HUES64 (cell line): ENCODE data around the gene GRAMD2A.

Experiments
- H3K27ac ChIP-seq: 2 replicates; pipeline ENCODE4 v1.7.0; 2013; ENCODE audit warnings: low read depth, low read length, inconsistent platforms
- H3K27me3 ChIP-seq: 2 replicates; pipeline ENCODE4 v1.6.1; 2013; ENCODE audit warnings: mild to moderate bottlenecking, low read length; ENCODE audit not compliant: insufficient read depth
- H3K36me3 ChIP-seq: 2 replicates; pipeline ENCODE4 v1.6.1; 2013; ENCODE audit warnings: mild to moderate bottlenecking, low read length; ENCODE audit not compliant: insufficient read depth
- H3K4me1 ChIP-seq: 2 replicates; pipeline ENCODE4 v1.6.1; 2013; ENCODE audit warnings: mild to moderate bottlenecking, low read length, moderate library complexity; ENCODE audit not compliant: insufficient read depth
- H3K4me3 ChIP-seq: 2 replicates; pipeline ENCODE4 v1.5.1; 2013; ENCODE audit warnings: mild to moderate bottlenecking, low read length, moderate library complexity
- H3K9ac ChIP-seq: 2 replicates; pipeline ENCODE4 v1.6.1; 2013; ENCODE audit warnings: mild to moderate bottlenecking, low read depth, low read length
- H3K9me3 ChIP-seq: 2 replicates; pipeline ENCODE4 v1.6.1; 2013; ENCODE audit warnings: low read depth, low read length; ENCODE audit not compliant: insufficient read depth
- WGBS: fragments of 150-250, 120-280 bp; methylation state at CpG from one replicate; pipeline ENCODE4 v1.1.7; 2013; ENCODE audit warnings: missing lambda C conversion rate; 5-methylcytosine and 5-hydroxymethylcytosine counted together

Gene GRAMD2A

GRCh38 chr15:72146221-72146620 is 51.4 kb downstream of the GRAMD2A start:
- 89% methylated on average over 3 of the region's 3 CpGs for WGBS
- H3K9me3 ChIP-seq, result no peaks in the 10 kb centered on the region
- H3K9ac ChIP-seq, result no peak overlapping the region
- H3K36me3 ChIP-seq, result no peaks in the 10 kb centered on the region
- peaks cover 4% of the 10 kb centered on the region; the same call in 1 of the 2 replicates for H3K4me1 ChIP-seq
- no peaks in the 10 kb centered on the region for H3K27me3 ChIP-seq
- no peak overlapping the region for H3K4me3 ChIP-seq
- H3K27ac ChIP-seq, result no peak overlapping the region

DNA sequence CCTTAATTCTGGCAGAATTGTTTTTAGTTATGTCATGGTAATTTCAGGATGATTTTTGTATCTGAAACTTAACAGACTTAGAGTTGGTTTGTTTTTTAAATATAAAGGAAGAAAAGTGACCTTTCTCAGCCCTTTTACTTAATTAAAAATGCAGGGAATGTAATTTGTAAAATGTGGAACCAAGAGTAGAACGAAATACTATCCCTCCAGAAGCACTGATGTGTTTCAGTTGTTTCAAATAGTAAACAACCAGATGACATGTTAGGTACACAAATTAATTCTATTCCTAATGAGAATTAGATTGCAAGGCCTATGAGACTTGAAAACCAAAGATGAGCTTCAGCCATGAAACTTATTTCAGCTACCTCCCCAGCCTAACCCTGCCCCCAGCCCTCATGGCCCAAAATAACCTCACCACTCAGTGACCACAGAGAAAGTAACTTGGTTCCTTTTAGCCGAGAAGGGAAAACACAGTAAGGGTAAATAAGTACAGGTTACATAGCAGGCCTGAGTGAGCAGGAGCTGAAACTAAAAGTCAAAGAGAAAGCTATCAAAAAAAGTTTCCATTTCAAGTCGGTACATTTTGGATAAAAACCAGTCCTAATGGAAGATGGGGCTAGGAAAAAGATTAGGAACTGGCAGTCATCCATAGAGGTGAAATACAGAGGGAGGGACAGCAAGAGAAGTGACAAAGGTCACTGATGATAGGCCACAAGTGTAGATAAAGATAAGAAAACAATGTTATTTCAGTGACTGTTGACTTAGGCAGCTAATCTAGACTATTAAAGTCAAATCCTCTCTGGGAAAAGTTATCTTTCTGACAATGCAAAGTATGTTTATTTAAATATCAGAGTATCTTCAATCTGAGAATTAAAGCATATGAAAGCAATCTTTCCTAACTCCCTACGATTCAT is 56.2 kb downstream of the GRAMD2A start:
- H3K4me3 ChIP-seq, result no peak overlapping the region
- 98% methylated on average over 3 of the region's 4 CpGs for WGBS
- H3K4me1 ChIP-seq, result peaks cover 4% of the 10 kb centered on the region; the same call in 1 of the 2 replicates
- no peaks in the 10 kb centered on the region for H3K27me3 ChIP-seq
- H3K27ac ChIP-seq, result peak overlapping the region; percentile 25; the same call in 1 of the 2 replicates
- no peaks in the 10 kb centered on the region for H3K36me3 ChIP-seq
- H3K9me3 ChIP-seq, result no peaks in the 10 kb centered on the region
- no peak overlapping the region for H3K9ac ChIP-seq

GRCh38 chr15:72140088-72140487 is 57.5 kb downstream of the GRAMD2A start:
- no peaks in the 10 kb centered on the region for H3K9me3 ChIP-seq
- H3K9ac ChIP-seq, result no peak overlapping the region
- no peak overlapping the region for H3K27ac ChIP-seq
- 100% methylated on average over 1 of the region's 3 CpGs for WGBS
- H3K36me3 ChIP-seq, result no peaks in the 10 kb centered on the region
- peaks cover 4% of the 10 kb centered on the region; the same call in 1 of the 2 replicates for H3K4me1 ChIP-seq
- H3K4me3 ChIP-seq, result no peak overlapping the region
- H3K27me3 ChIP-seq, result no peaks in the 10 kb centered on the region

DNA sequence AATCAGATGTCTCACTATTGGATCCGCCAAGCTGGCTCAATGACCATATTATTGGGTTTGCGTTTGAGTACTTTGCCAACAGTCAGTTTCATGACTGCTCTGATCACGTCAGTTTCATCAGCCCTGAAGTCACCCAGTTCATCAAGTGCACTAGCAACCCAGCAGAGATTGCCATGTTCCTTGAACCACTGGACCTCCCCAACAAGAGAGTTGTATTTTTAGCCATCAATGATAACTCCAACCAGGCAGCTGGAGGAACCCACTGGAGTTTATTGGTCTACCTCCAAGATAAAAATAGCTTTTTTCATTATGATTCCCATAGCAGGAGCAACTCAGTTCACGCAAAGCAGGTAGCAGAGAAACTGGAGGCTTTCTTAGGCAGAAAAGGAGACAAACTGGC is 57.9 kb downstream of the GRAMD2A start:
- no peak overlapping the region for H3K27ac ChIP-seq
- no peaks in the 10 kb centered on the region for H3K27me3 ChIP-seq
- H3K9me3 ChIP-seq, result no peaks in the 10 kb centered on the region
- peaks cover 4% of the 10 kb centered on the region; the same call in 1 of the 2 replicates for H3K4me1 ChIP-seq
- 95% methylated on average over 4 of the region's 4 CpGs for WGBS
- H3K4me3 ChIP-seq, result no peak overlapping the region
- no peak overlapping the region for H3K9ac ChIP-seq
- no peaks in the 10 kb centered on the region for H3K36me3 ChIP-seq

DNA sequence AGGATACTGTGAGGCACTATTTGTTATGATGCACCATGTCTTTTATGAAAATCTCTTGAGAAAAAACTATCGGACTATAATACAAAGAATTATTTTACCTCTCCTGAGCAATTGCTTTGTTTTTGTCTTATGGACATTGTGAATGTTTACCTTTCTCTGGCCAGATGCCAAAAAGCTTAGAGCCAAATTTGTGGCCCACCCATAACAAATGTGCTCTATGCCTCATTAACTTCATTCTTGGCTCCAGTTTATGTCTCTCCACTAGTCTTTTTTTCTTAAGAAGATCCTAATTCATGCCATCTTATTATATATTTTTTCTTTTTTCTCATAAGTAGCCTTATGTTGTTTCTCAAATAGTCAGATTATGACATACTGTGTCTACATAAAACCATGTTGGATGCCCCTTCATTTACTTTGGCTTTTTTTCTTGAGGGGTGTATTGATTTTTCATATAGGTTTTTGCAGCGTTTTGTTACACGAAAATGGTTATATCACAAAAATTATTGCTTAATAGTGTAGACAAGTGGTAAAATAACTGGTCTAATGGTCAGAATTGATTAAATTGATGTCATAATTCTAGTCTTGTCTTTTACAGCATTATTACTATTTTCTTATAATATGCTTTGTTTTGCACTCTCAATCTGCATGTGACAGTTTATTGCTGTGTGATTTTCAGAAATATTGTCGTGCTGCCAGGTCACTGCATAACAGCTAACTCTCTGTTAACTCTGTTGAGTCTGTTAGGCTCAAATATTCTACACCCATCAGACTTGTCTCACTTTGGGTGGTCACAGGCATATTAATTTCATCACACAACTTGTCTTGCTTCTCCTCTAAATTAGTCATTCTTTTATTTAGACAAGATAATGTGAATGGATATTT is 61.2 kb downstream of the GRAMD2A start:
- no peak overlapping the region for H3K4me3 ChIP-seq
- no peak overlapping the region for H3K27ac ChIP-seq
- 0 out of 2 replicates have a peak, but pooled peaks cover under 1% of the 10 kb centered on the region for H3K4me1 ChIP-seq
- 96% methylated on average over 3 of the region's 4 CpGs for WGBS
- no peak overlapping the region for H3K9ac ChIP-seq
- H3K36me3 ChIP-seq, result no peaks in the 10 kb centered on the region
- H3K27me3 ChIP-seq, result no peaks in the 10 kb centered on the region
- no peaks in the 10 kb centered on the region for H3K9me3 ChIP-seq

GRCh38 chr15:72135719-72136118 is 61.9 kb downstream of the GRAMD2A start:
- Histone ChIP-seq H3K4me1 (no peaks in the 10 kb centered on the region), H3K4me3 (no peak overlapping the region), H3K9ac (no peak overlapping the region), H3K27me3 (no peaks in the 10 kb centered on the region), H3K9me3 (no peaks in the 10 kb centered on the region), H3K36me3 (no peaks in the 10 kb centered on the region), H3K27ac (no peak overlapping the region)
- whole genome bisulfite sequencing, result 94% methylated on average over 2 of the region's 2 CpGs

- Histone ChIP-seq H3K4me1 (no peaks in the 10 kb centered on the region), H3K9me3 (no peaks in the 10 kb centered on the region), H3K27me3 (no peaks in the 10 kb centered on the region), H3K9ac (no peak overlapping the region), H3K4me3 (no peak overlapping the region), H3K36me3 (no peaks in the 10 kb centered on the region), H3K27ac (no peak overlapping the region)
- WGBS, result 91% methylated on average over 1 of the region's 1 CpG
Observed at GRCh38 chr15:72133211-72133610, 64.4 kb downstream of the GRAMD2A start.

DNA sequence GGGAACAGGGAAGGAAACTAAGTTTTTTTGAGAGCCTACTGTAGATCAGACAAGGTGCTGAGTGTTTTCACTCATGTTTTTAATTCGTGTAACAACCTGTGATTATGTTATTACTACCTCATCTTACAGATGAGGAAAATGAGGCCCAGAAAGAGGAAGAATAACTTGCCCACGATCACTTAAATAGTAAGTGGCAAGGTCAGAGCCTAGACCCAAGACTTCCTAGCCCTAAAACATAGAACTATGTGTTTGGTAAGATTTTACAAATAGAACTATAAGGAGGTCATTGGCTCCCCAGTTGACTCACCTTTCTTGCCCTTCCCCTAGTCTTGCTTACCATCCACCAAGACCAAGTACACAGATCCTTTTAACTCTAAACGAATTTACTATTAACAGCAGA is 65.7 kb downstream of the GRAMD2A start:
- no peak overlapping the region for H3K4me3 ChIP-seq
- no peaks in the 10 kb centered on the region for H3K36me3 ChIP-seq
- WGBS, result 100% methylated on average over 1 of the region's 3 CpGs
- no peaks in the 10 kb centered on the region for H3K4me1 ChIP-seq
- no peak overlapping the region for H3K27ac ChIP-seq
- no peak overlapping the region for H3K9ac ChIP-seq
- H3K9me3 ChIP-seq, result no peaks in the 10 kb centered on the region
- H3K27me3 ChIP-seq, result no peaks in the 10 kb centered on the region

- no peaks in the 10 kb centered on the region for H3K36me3 ChIP-seq
- WGBS, result 100% methylated on average over 4 of the region's 4 CpGs
- no peaks in the 10 kb centered on the region for H3K9me3 ChIP-seq
- H3K4me1 ChIP-seq, result no peaks in the 10 kb centered on the region
- no peak overlapping the region for H3K27ac ChIP-seq
- no peaks in the 10 kb centered on the region for H3K27me3 ChIP-seq
- no peak overlapping the region for H3K9ac ChIP-seq
- H3K4me3 ChIP-seq, result no peak overlapping the region
Observed at GRCh38 chr15:72130272-72130671, 67.3 kb downstream of the GRAMD2A start.

DNA sequence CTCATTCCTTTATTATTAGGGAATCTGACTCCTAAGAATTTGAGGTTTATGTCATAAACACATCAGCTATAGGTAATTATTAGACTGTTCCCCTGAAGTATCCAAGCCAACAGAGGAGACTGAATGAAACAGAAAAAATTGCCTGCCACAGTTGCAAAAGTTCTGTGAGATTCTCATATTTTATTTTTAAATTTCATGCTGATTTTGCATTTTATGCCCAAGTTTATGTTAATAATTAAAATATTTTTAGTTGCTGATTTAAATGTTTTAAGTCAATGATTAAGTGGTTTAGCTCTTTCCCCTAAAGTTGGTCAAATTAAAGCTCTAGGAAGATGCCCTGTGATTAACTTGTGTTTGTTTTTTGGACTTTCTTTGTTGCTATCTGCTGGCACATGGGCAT is 69.2 kb downstream of the GRAMD2A start:
- no peaks in the 10 kb centered on the region for H3K27me3 ChIP-seq
- H3K4me3 ChIP-seq, result no peak overlapping the region
- no peaks in the 10 kb centered on the region for H3K9me3 ChIP-seq
- H3K36me3 ChIP-seq, result no peaks in the 10 kb centered on the region
- no peak overlapping the region for H3K9ac ChIP-seq
- no peak overlapping the region for H3K27ac ChIP-seq
- H3K4me1 ChIP-seq, result no peaks in the 10 kb centered on the region

GRCh38 chr15:72127724-72128322 is 69.8 kb downstream of the GRAMD2A start:
- H3K36me3 ChIP-seq, result no peaks in the 10 kb centered on the region
- H3K27me3 ChIP-seq, result no peaks in the 10 kb centered on the region
- H3K9me3 ChIP-seq, result no peaks in the 10 kb centered on the region
- H3K4me1 ChIP-seq, result no peaks in the 10 kb centered on the region
- H3K27ac ChIP-seq, result no peak overlapping the region
- H3K9ac ChIP-seq, result no peak overlapping the region
- 65% methylated on average over 2 of the region's 2 CpGs for WGBS
- no peak overlapping the region for H3K4me3 ChIP-seq
